ENCODE measurements around the gene KIAA0825.

DNA sequence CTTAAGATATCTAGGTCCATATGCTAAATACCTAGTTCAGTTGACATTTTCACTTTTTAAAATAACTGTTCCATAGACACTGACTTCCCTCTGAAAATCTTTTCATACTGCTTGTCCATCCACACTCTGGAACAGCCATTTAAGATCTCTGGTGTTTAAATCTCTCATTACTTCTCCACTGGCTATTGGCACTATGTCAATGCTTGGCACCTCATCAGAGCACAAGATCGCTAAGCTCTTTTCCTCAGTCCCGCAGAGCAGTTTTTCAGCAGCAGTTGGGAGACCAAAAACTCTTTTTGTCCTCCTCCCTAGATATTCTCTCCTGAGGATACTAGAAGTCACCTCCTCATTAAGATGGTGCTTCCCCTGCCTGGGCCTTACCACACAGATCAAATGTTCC lies 172.7 kb downstream of the KIAA0825 start:
- TF ChIP-seq, protein P1, sequence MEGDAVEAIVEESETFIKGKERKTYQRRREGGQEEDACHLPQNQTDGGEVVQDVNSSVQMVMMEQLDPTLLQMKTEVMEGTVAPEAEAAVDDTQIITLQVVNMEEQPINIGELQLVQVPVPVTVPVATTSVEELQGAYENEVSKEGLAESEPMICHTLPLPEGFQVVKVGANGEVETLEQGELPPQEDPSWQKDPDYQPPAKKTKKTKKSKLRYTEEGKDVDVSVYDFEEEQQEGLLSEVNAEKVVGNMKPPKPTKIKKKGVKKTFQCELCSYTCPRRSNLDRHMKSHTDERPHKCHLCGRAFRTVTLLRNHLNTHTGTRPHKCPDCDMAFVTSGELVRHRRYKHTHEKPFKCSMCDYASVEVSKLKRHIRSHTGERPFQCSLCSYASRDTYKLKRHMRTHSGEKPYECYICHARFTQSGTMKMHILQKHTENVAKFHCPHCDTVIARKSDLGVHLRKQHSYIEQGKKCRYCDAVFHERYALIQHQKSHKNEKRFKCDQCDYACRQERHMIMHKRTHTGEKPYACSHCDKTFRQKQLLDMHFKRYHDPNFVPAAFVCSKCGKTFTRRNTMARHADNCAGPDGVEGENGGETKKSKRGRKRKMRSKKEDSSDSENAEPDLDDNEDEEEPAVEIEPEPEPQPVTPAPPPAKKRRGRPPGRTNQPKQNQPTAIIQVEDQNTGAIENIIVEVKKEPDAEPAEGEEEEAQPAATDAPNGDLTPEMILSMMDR (IDR thresholded peaks at IDR 0.05): no peak
- no peak for TF ChIP-seq POLR2A (IDR thresholded peaks at IDR 0.05)

Measured in esophagus squamous epithelium (tissue), 4 donors.